Epithelial cell of prostate (primary cell): Measurements from ENCODE around the gene PIAS3.

Source experiments
- DNase-seq: peaks from one replicate; pipeline ENCODE4 v3.0.0-alpha.2; 2011; ENCODE audit warnings: low read depth, low spot score
- H3K27ac ChIP-seq: fragments of 450-650 bp; 2 replicates; pipeline ENCODE4 v1.5.1; 2017; ENCODE audit warnings: mild to moderate bottlenecking

The PIAS3 gene

GRCh38 chr1:145858901-145859490, at the start of gene PIAS3:
PIAS3 (minus strand) TSS chr1:145859081; CDS start chr1:145858990, 91 bp downstream.
- DNase-seq: peak; percentile 72
- H3K27ac ChIP-seq: peak within 1 kb of the TSS; percentile 65

GRCh38 chr1:145908653-145909052, 49.8 kb upstream of the PIAS3 start:
- no peak for DNase-seq
- no peak overlapping the region for H3K27ac ChIP-seq

- no peak overlapping the region for H3K27ac ChIP-seq
- DNase-seq: no peak
Measured at GRCh38 chr1:145906954-145907753, 48.3 kb upstream of the PIAS3 start.

- DNase-seq: no peak
- H3K27ac ChIP-seq: no peak overlapping the region
Measured at GRCh38 chr1:145901312-145902021, 42.6 kb upstream of the PIAS3 start.

- no peak for DNase-seq
- no peak overlapping the region for H3K27ac ChIP-seq
Measured at GRCh38 chr1:145898756-145899155, 39.9 kb upstream of the PIAS3 start.

- no peak overlapping the region for H3K27ac ChIP-seq
- DNase-seq: no peak
Measured at GRCh38 chr1:145897969-145898368, 39.1 kb upstream of the PIAS3 start.

GRCh38 chr1:145895471-145895870, 36.6 kb upstream of the PIAS3 start:
- no peak for DNase-seq
- no peak overlapping the region for H3K27ac ChIP-seq

GRCh38 chr1:145893306-145894055, 34.6 kb upstream of the PIAS3 start:
- H3K27ac ChIP-seq: no peak overlapping the region

GRCh38 chr1:145892486-145893087, 33.7 kb upstream of the PIAS3 start:
- peak overlapping the region; percentile 86 for H3K27ac ChIP-seq
- no peak for DNase-seq

More at GRCh38 chr1:145893306-145894055, 34.6 kb upstream of the PIAS3 start:
- no peak for DNase-seq

GRCh38 chr1:145891587-145892485, 33.0 kb upstream of the PIAS3 start:
- H3K27ac ChIP-seq: peak overlapping the region; percentile 86
- peak; percentile 91 for DNase-seq

GRCh38 chr1:145891143-145891542, 32.3 kb upstream of the PIAS3 start:
- DNase-seq: peak; percentile 44
- H3K27ac ChIP-seq: peak overlapping the region; percentile 86

- no peak for DNase-seq
- H3K27ac ChIP-seq: peak overlapping the region; percentile 86
Measured at GRCh38 chr1:145889722-145890121, 30.8 kb upstream of the PIAS3 start.

GRCh38 chr1:145887631-145888030, 28.8 kb upstream of the PIAS3 start:
- DNase-seq: no peak
- no peak overlapping the region for H3K27ac ChIP-seq

- H3K27ac ChIP-seq: no peak overlapping the region
- no peak for DNase-seq
Measured at GRCh38 chr1:145886816-145887215, 27.9 kb upstream of the PIAS3 start.

- no peak overlapping the region for H3K27ac ChIP-seq
Measured at GRCh38 chr1:145886390-145886789, 27.5 kb upstream of the PIAS3 start.

GRCh38 chr1:145885738-145886287, 26.9 kb upstream of the PIAS3 start, which contains the start of gene ANKRD35:
ANKRD35 (minus strand) TSS chr1:145885866; CDS start chr1:145885758, 108 bp downstream.
- DNase-seq: no peak

More at GRCh38 chr1:145886390-145886789, 27.5 kb upstream of the PIAS3 start:
- no peak for DNase-seq

GRCh38 chr1:145884675-145885074, 25.8 kb upstream of the PIAS3 start:
- DNase-seq: no peak
- no peak overlapping the region for H3K27ac ChIP-seq

More at GRCh38 chr1:145885738-145886287, 26.9 kb upstream of the PIAS3 start, which contains the start of gene ANKRD35:
- H3K27ac ChIP-seq: no peak within 1 kb of the TSS

GRCh38 chr1:145879775-145880174, 20.9 kb upstream of the PIAS3 start:
- H3K27ac ChIP-seq: peak overlapping the region; percentile 69
- no peak for DNase-seq
